OCI-LY7 (cell line): ENCODE measurements around the gene DAW1.

Experiments used
- EZH2phosphoT487 ChIP-seq: fragments of 200-600 bp; sonication (generic); IDR thresholded peaks from 2 replicates; pipeline ENCODE4 v1.6.1; 2018; ENCODE audit warnings: low read depth, borderline replicate concordance, mild to moderate bottlenecking, mixed run types, antibody characterized with exemption, low read length, moderate library complexity, mixed read lengths
- TF ChIP-seq, protein P1 (sequence below): fragments of 200-600 bp; sonication (generic); conservative IDR thresholded peaks from 2 replicates; pipeline ENCODE4 v1.5.1; 2014; ENCODE audit warnings: mild to moderate bottlenecking, antibody characterized with exemption, low read length, moderate library complexity, mixed read lengths

DNA sequence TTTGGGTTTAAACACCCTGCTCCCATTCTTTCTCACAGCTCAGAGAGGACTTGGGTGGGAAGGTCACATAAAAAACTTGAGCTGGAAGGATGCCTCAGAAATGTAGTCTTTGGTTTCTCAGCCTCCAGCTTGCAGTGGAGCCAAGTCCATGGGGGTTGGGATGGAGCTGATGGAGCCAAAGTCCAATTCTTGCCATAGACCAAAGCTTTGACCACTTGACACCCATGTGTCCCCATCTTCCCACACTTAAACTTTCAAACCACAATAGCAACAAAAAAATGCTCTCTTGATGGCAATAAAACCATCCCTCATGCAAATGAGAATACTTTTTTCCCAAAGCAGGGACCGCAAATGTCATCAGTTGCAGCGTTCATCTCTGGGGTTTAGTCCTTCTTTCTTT lies 14.7 kb upstream of the DAW1 start:
- TF ChIP-seq, protein P1, sequence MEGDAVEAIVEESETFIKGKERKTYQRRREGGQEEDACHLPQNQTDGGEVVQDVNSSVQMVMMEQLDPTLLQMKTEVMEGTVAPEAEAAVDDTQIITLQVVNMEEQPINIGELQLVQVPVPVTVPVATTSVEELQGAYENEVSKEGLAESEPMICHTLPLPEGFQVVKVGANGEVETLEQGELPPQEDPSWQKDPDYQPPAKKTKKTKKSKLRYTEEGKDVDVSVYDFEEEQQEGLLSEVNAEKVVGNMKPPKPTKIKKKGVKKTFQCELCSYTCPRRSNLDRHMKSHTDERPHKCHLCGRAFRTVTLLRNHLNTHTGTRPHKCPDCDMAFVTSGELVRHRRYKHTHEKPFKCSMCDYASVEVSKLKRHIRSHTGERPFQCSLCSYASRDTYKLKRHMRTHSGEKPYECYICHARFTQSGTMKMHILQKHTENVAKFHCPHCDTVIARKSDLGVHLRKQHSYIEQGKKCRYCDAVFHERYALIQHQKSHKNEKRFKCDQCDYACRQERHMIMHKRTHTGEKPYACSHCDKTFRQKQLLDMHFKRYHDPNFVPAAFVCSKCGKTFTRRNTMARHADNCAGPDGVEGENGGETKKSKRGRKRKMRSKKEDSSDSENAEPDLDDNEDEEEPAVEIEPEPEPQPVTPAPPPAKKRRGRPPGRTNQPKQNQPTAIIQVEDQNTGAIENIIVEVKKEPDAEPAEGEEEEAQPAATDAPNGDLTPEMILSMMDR, result no peak
- no peak for TF ChIP-seq EZH2phosphoT487
